WTC11 (cell line): ENCODE data around the gene SAMD1. TPM values are rescaled to one million over a fixed set of nuclear protein-coding genes. Genes with fewer than 3 reads are reported as not detected.

Source experiments
- ATAC-seq: fragments of 200-7000 bp; cut with Tn5 transposase; 2 replicates; pipeline ENCODE4 v1.10.0; 2021; ENCODE audit warnings: mild to moderate bottlenecking, moderate library complexity
- CTCF ChIA-PET: fragments of 300-600 bp; sonication (Branson Sonifier 250); formaldehyde crosslinking; loops from one replicate; lab custom pipeline; 2021; ENCODE audit warnings: antibody characterized with exemption; lab: Charles Lee
- POLR2A ChIA-PET: fragments of 350-600 bp; sonication (Branson Sonifier 250); formaldehyde crosslinking; loops from one replicate; lab custom pipeline; 2021; ENCODE audit warnings: antibody characterized with exemption; lab: Charles Lee
- DNase-seq: peaks from one replicate; pipeline ENCODE4 v3.0.0; 2021; ENCODE audit warnings: low spot score
- H3K27ac Mint-ChIP-seq: 2 replicates; pipeline ENCODE4 v1.8.0; 2021; ENCODE audit warnings: mixed read lengths
- H3K27me3 Mint-ChIP-seq: 2 replicates; pipeline ENCODE4 v1.8.0; 2021; ENCODE audit warnings: low read depth, mild to moderate bottlenecking, moderate library complexity, mixed read lengths
- H3K36me3 Mint-ChIP-seq: 2 replicates; pipeline ENCODE4 v1.8.0; 2021; ENCODE audit warnings: mixed read lengths
- H3K4me1 Mint-ChIP-seq: 2 replicates; pipeline ENCODE4 v1.8.0; 2022; ENCODE audit warnings: mixed read lengths
- H3K4me3 Mint-ChIP-seq: 2 replicates; pipeline ENCODE4 v1.8.0; 2021; ENCODE audit warnings: mild to moderate bottlenecking, moderate library complexity, mixed read lengths
- H3K9me3 Mint-ChIP-seq: 2 replicates; pipeline ENCODE4 v1.8.0; 2021; ENCODE audit warnings: mixed read lengths
- ARID4B ChIP-seq: sonication (generic); formaldehyde crosslinking; IDR thresholded peaks from 2 replicates; pipeline ENCODE4 v1.8.0; 2023; ENCODE audit warnings: missing genetic modification reagents, mild to moderate bottlenecking, borderline replicate concordance
- ATF1 ChIP-seq: sonication (generic); formaldehyde crosslinking; IDR thresholded peaks from 2 replicates; pipeline ENCODE4 v1.8.1; 2023; ENCODE audit warnings: mild to moderate bottlenecking, moderate library complexity, missing genetic modification reagents
- CDX4 ChIP-seq: fragments of 250-450 bp; sonication (Bioruptor Pico); IDR thresholded peaks from 2 replicates; pipeline ENCODE4 v1.9.0; 2021; ENCODE audit warnings: moderate library complexity, mild to moderate bottlenecking, inconsistent platforms, borderline replicate concordance
- CREB1 ChIP-seq: sonication (generic); formaldehyde crosslinking; IDR thresholded peaks from 2 replicates; pipeline ENCODE4 v1.8.0; 2023; ENCODE audit warnings: mild to moderate bottlenecking, missing genetic modification reagents
- CREM ChIP-seq: sonication (generic); formaldehyde crosslinking; IDR thresholded peaks from 2 replicates; pipeline ENCODE4 v1.8.1; 2022; ENCODE audit warnings: mild to moderate bottlenecking, missing genetic modification reagents, moderate library complexity
- CTCF ChIP-seq: fragments of 200-600 bp; IDR thresholded peaks from 2 replicates; pipeline ENCODE4 v1.8.0; 2022; ENCODE audit warnings: antibody characterized with exemption
- E2F1 ChIP-seq: sonication (generic); formaldehyde crosslinking; IDR thresholded peaks from 2 replicates; pipeline ENCODE4 v1.8.0; 2022; ENCODE audit warnings: mild to moderate bottlenecking, missing genetic modification reagents
- FOXJ3 ChIP-seq: sonication (generic); formaldehyde crosslinking; IDR thresholded peaks from 2 replicates; pipeline ENCODE4 v1.9.0; 2021; ENCODE audit warnings: missing genetic modification reagents, mild to moderate bottlenecking, borderline replicate concordance
- FOXK1 ChIP-seq: sonication (generic); formaldehyde crosslinking; IDR thresholded peaks from 2 replicates; pipeline ENCODE4 v1.8.0; 2022; ENCODE audit warnings: mild to moderate bottlenecking, moderate library complexity, missing genetic modification reagents
- HMGA2 ChIP-seq: fragments of 250-450 bp; sonication (Bioruptor Pico); IDR thresholded peaks from 2 replicates; pipeline ENCODE4 v1.4.0; 2021; ENCODE audit warnings: mild to moderate bottlenecking, moderate library complexity
- MXD4 ChIP-seq: fragments of 250-450 bp; sonication (Bioruptor Pico); IDR thresholded peaks from 2 replicates; pipeline ENCODE4 v1.8.0; 2021; ENCODE audit warnings: mild to moderate bottlenecking, moderate library complexity, borderline replicate concordance
- NFATC4 ChIP-seq: fragments of 250-450 bp; sonication (Bioruptor Pico); IDR thresholded peaks from 2 replicates; pipeline ENCODE4 v1.9.0; 2021; ENCODE audit warnings: mild to moderate bottlenecking
- NR2C2 ChIP-seq: sonication (generic); formaldehyde crosslinking; IDR thresholded peaks from 2 replicates; pipeline ENCODE4 v1.8.0; 2022; ENCODE audit warnings: mild to moderate bottlenecking, missing genetic modification reagents
- PRDM15 ChIP-seq: sonication (generic); formaldehyde crosslinking; IDR thresholded peaks from 2 replicates; pipeline ENCODE4 v1.8.0; 2022; ENCODE audit warnings: missing genetic modification reagents
- TCF7 ChIP-seq: sonication (generic); formaldehyde crosslinking; IDR thresholded peaks from 2 replicates; pipeline ENCODE4 v1.8.0; 2022; ENCODE audit warnings: mild to moderate bottlenecking, low read depth, missing genetic modification reagents, moderate library complexity
- TEAD1 ChIP-seq: sonication (generic); formaldehyde crosslinking; IDR thresholded peaks from 2 replicates; pipeline ENCODE4 v1.8.0; 2022; ENCODE audit warnings: mild to moderate bottlenecking, missing genetic modification reagents
- ZNF121 ChIP-seq: sonication (generic); formaldehyde crosslinking; IDR thresholded peaks from 2 replicates; pipeline ENCODE4 v1.8.0; 2023; ENCODE audit warnings: missing genetic modification reagents
- ZNF219 ChIP-seq: sonication (generic); formaldehyde crosslinking; IDR thresholded peaks from 2 replicates; pipeline ENCODE4 v1.8.0; 2023; ENCODE audit warnings: missing genetic modification reagents, mild to moderate bottlenecking, borderline replicate concordance
- ZNF263 ChIP-seq: sonication (generic); formaldehyde crosslinking; IDR thresholded peaks from 2 replicates; pipeline ENCODE4 v1.8.1; 2022; ENCODE audit warnings: low read depth, mild to moderate bottlenecking, moderate library complexity, missing genetic modification reagents
- ZNF281 ChIP-seq: sonication (generic); formaldehyde crosslinking; IDR thresholded peaks from 2 replicates; pipeline ENCODE4 v1.8.0; 2023; ENCODE audit warnings: mild to moderate bottlenecking, missing genetic modification reagents
- total RNA-seq: library from RNA; stranded (reverse); gene quantifications from 3 replicates; pipeline ENCODE4 v1.2.3, GENCODE V29; 2021

The SAMD1 gene
- total RNA-seq, 1 experiment from 2014 or later, result 116 TPM

- peaks cover 42% of the 10 kb centered on the region for H3K4me1 Mint-ChIP-seq
- no peak for DNase-seq
- H3K27me3 Mint-ChIP-seq, result 0 out of 2 replicates have a peak, but pooled peaks cover 7% of the 10 kb centered on the region
- no peak for ATAC-seq
- H3K9me3 Mint-ChIP-seq, result no peaks in the 10 kb centered on the region
- CTCF ChIA-PET, result interaction anchor here (1.2 to 3.7 kb wide), 4 partner anchors 20 to 233 kb away, joined by 3 to 19 read pairs (median 11); partner anchors contain the start of genes ASF1B and C19orf67
- POLR2A ChIA-PET, result no interaction called here
- H3K27ac Mint-ChIP-seq, result no peak overlapping the region
- no peaks in the 10 kb centered on the region for H3K36me3 Mint-ChIP-seq
- peak overlapping the region; percentile 86 for H3K4me3 Mint-ChIP-seq
- TF ChIP-seq FOXK1 (CRISPR knock-in tag), result no peak
- TF ChIP-seq ATF1 (CRISPR knock-in tag), result no peak
- no peak for TF ChIP-seq CDX4 (CRISPR knock-in tag)
- no peak for TF ChIP-seq E2F1 (CRISPR knock-in tag)
- TF ChIP-seq PRDM15 (CRISPR knock-in tag), result no peak
- no peak for TF ChIP-seq ZNF281 (CRISPR knock-in tag)
- TF ChIP-seq ZNF263, result no peak
- TF ChIP-seq ZNF219 (CRISPR knock-in tag), result no peak
- no peak for TF ChIP-seq HMGA2
- TF ChIP-seq CTCF, result no peak
- no peak for TF ChIP-seq TCF7 (CRISPR knock-in tag)
- no peak for TF ChIP-seq ARID4B (CRISPR knock-in tag)
- no peak for TF ChIP-seq NR2C2
- TF ChIP-seq TEAD1 (CRISPR knock-in tag), result no peak
- TF ChIP-seq CREM (CRISPR knock-in tag), result no peak
- TF ChIP-seq NFATC4, result no peak
- no peak for TF ChIP-seq ZNF121 (CRISPR knock-in tag)
- TF ChIP-seq FOXJ3 (CRISPR knock-in tag), result no peak
- TF ChIP-seq CREB1 (CRISPR knock-in tag), result no peak
- TF ChIP-seq MXD4 (CRISPR knock-in tag), result no peak
Observed at GRCh38 chr19:14115756-14116155, 25.2 kb upstream of the SAMD1 start.
